ENCODE results near the gene EVA1A.

GRCh38 chr2:75569546-75569945 is 8.8 kb upstream of the EVA1A start:
- TF ChIP-seq EZH2 (IDR thresholded peaks at IDR 0.05; ENCODE audit: insufficient read depth, poor library complexity, severe bottlenecking) = no peak
- no peak for TF ChIP-seq EZH2phosphoT487 (IDR thresholded peaks at IDR 0.05; ENCODE audit: insufficient read depth, low read depth)

All from GM23248 (cell line).